ENCODE measurements around the gene TFF3.
"Not testable (repeated sequence)": the region's sequence is repeated elsewhere in the genome, so short reads cannot be mapped to it uniquely, and the experiment has no call there.

TFF3 gene

GRCh38 chr21:42302794-42303193, 12.4 kb downstream of the TFF3 start:
- DNase-seq: no peak

GRCh38 chr21:42302076-42302650, 13.0 kb downstream of the TFF3 start:
- DNase-seq: no peak

GRCh38 chr21:42301371-42302075, 13.7 kb downstream of the TFF3 start:
- no peak for DNase-seq

GRCh38 chr21:42300956-42301355, 14.3 kb downstream of the TFF3 start:
- DNase-seq: no peak

- DNase-seq: no peak
Observed at GRCh38 chr21:42300045-42300583, 15.1 kb downstream of the TFF3 start.

GRCh38 chr21:42299324-42300044, 15.7 kb downstream of the TFF3 start:
- DNase-seq: peak; percentile 19 to 38

- DNase-seq: no peak
Observed at GRCh38 chr21:42298657-42299056, 16.6 kb downstream of the TFF3 start.

GRCh38 chr21:42298237-42298636, 17.0 kb downstream of the TFF3 start:
- no peak for DNase-seq

GRCh38 chr21:42297377-42297776, 17.8 kb downstream of the TFF3 start:
- DNase-seq: no peak

- DNase-seq: no peak
Observed at GRCh38 chr21:42296501-42296900, 18.7 kb downstream of the TFF3 start.

GRCh38 chr21:42295845-42296244, 19.4 kb downstream of the TFF3 start:
- no peak for DNase-seq

GRCh38 chr21:42294273-42294880, 20.8 kb downstream of the TFF3 start:
- DNase-seq: no peak

GRCh38 chr21:42293649-42294272, 21.4 kb downstream of the TFF3 start:
- DNase-seq: no peak

GRCh38 chr21:42292563-42293142, 22.6 kb downstream of the TFF3 start:
- not testable (repeated sequence) for DNase-seq

GRCh38 chr21:42291751-42292562, 23.3 kb downstream of the TFF3 start:
- no peak for DNase-seq

GRCh38 chr21:42291003-42291750, 24.0 kb downstream of the TFF3 start:
- no peak for DNase-seq

GRCh38 chr21:42290505-42290904, 24.7 kb downstream of the TFF3 start:
- DNase-seq: no peak

GRCh38 chr21:42289926-42290325, 25.3 kb downstream of the TFF3 start:
- DNase-seq: no peak

- no peak for DNase-seq
Observed at GRCh38 chr21:42288962-42289361, 26.2 kb downstream of the TFF3 start.

GRCh38 chr21:42287193-42288083, 27.8 kb downstream of the TFF3 start:
- no peak for DNase-seq

Data from activated CD4-positive, alpha-beta T cell treated with anti-CD3 and anti-CD28 coated beads, Interleukin-2, amount 50 U/mL, for 48 hours (primary cell).